GM06990 (cell line): ENCODE measurements around the gene NDUFB5.

ENCODE experiments used
- DNase-seq: peaks from one replicate; pipeline ENCODE4 v3.0.0-alpha.2; 2011; ENCODE audit not compliant: insufficient read length; ENCODE audit errors: extremely low read depth
- H3K27me3 ChIP-seq: replicated peaks from 2 replicates; pipeline ENCODE4 v1.6.0; 2011; ENCODE audit warnings: low read length; ENCODE audit not compliant: control insufficient read depth, insufficient read depth
- H3K36me3 ChIP-seq: 2 replicates; pipeline ENCODE4 v1.5.1; 2011; ENCODE audit warnings: low read length; ENCODE audit not compliant: control insufficient read depth, insufficient read depth
- H3K4me3 ChIP-seq: replicated peaks from 2 replicates; pipeline ENCODE4 v1.5.1; 2011; ENCODE audit warnings: low read depth, mild to moderate bottlenecking, control low read depth, low read length
- CTCF ChIP-seq: IDR thresholded peaks from 2 replicates; pipeline ENCODE4 v1.5.1; 2011; ENCODE audit warnings: low read length, control low read depth, mild to moderate bottlenecking, inconsistent platforms; ENCODE audit not compliant: insufficient read depth, poor library complexity, severe bottlenecking

NDUFB5 gene

DNA sequence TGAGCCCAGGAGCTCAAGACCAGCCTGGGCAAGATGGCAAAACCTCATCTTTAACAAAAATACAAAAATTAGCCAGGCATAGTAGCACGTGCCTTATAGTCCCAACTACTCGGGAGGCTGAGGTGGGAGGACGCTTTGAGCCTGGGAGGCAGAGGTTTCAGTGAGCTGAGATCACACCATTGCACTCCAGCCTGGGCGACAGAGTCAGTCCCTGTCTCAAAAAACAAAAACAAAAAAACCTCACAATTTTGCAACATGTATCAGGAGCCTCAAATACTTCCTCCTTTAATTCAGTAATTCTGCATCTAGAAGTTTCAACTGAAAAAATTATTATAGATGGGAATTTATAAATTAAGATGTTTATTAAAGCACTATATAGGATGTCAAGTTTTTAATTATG, 1.3 kb upstream of the NDUFB5 start:
- peaks cover 2% of the 10 kb centered on the region; the same call in 1 of the 2 replicates for H3K36me3 ChIP-seq
- no peak for TF ChIP-seq CTCF
- H3K27me3 ChIP-seq, result no peaks in the 10 kb centered on the region
- DNase-seq, result no peak
- H3K4me3 ChIP-seq, result peak overlapping the region; percentile 82

GRCh38 chr3:179603831-179604230, 763 bp upstream of the NDUFB5 start:
- Histone ChIP-seq H3K36me3 (peaks cover 2% of the 10 kb centered on the region; the same call in 1 of the 2 replicates), H3K27me3 (no peaks in the 10 kb centered on the region), H3K4me3 (peak overlapping the region; percentile 82)
- DNase-seq, result no peak
- no peak for TF ChIP-seq CTCF

- H3K36me3 ChIP-seq, result no peaks in the 10 kb centered on the region
- TF ChIP-seq CTCF, result no peak
- no peaks in the 10 kb centered on the region for H3K27me3 ChIP-seq
- DNase-seq, result peak; percentile 59
- no peak overlapping the region for H3K4me3 ChIP-seq
Observed at GRCh38 chr3:179606534-179607085, 2.0 kb downstream of the NDUFB5 start.

GRCh38 chr3:179608931-179609720, 4.5 kb downstream of the NDUFB5 start:
- no peak for TF ChIP-seq CTCF
- DNase-seq, result peak; percentile 63
- Histone ChIP-seq H3K4me3 (peak overlapping the region; percentile 33), H3K36me3 (no peaks in the 10 kb centered on the region; the same call in none of the 2 replicates), H3K27me3 (no peaks in the 10 kb centered on the region)

DNA sequence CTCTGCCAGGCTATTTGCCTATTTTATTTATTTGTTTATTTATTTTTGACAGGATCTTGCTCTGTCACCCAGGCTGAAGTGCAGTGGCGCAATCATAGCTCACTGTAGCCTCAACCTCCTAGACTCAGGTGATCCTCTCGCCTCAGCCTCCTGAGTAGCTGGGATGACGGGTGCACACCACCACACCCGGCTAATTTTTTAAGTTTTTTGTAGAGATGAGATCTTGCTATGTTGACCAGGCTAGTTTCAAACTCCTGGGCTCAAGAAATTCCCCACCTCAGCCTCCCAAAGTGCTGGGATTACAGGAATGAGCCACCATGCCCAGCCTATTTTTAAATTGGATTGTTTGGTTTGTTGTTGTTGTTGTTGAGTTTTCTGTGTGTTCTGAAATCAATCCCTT, 5.5 kb downstream of the NDUFB5 start:
- no peak for DNase-seq
- no peak overlapping the region for H3K4me3 ChIP-seq
- H3K27me3 ChIP-seq, result no peaks in the 10 kb centered on the region
- no peaks in the 10 kb centered on the region; the same call in none of the 2 replicates for H3K36me3 ChIP-seq
- no peak for TF ChIP-seq CTCF
